ENCODE results near the gene MED27. TPM values are rescaled to one million over a fixed set of nuclear protein-coding genes. Genes with fewer than 3 reads are reported as not detected.

Gene MED27
- total and polyA plus RNA-seq, 7 donors, result 11.9 to 19.7 (median 15.6) TPM

DNA sequence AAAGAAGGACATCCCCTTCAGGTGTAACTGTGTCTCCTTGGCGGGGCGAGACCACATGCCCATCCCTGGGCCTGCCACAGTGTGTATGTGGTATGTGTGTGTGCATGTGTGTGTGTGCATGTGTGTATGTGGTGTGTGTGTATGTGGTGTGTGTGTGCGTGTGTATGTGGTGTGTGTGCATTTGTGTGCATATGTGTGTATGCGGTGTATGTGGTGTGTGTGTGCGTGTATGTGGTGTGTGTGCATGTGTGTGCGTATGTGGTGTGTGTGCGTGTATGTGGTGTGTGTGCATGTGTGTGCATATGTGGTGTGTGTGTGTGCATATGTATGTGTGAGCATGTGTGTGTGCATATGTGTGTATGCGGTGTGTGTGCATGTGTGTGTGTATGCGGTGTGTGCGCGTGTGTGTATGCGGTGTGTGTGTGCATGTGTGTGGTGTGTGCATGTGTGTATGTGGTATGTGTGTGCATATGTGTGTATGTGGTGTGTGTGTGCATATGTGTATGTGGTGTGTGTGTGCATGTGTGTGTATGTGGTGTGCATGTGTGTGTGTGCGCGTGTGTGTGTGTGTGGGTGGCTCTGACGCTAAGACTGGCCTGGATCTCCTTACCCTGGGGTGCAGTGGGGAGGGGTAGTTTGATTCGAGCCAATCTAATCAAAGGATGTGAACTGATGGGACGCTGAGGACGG lies 231.9 kb downstream of the MED27 start:
- no peak overlapping the region for H3K27ac ChIP-seq
- no peak overlapping the region for H3K4me3 ChIP-seq
- no peaks in the 10 kb centered on the region for H3K4me1 ChIP-seq
- WGBS, 2 donors, result 89 to 92% methylated on average over 18 of the region's 18 CpGs
- no peaks in the 10 kb centered on the region for H3K9me3 ChIP-seq
- DNase-seq, result no peak
- H3K27me3 ChIP-seq, result peaks cover 0 to 9% (median 0%) of the 10 kb centered on the region in 3 donors
- intact Hi-C loops (cut with DNase I), result no loop called here
- no peaks in the 10 kb centered on the region for H3K36me3 ChIP-seq
- TF ChIP-seq, protein P1, sequence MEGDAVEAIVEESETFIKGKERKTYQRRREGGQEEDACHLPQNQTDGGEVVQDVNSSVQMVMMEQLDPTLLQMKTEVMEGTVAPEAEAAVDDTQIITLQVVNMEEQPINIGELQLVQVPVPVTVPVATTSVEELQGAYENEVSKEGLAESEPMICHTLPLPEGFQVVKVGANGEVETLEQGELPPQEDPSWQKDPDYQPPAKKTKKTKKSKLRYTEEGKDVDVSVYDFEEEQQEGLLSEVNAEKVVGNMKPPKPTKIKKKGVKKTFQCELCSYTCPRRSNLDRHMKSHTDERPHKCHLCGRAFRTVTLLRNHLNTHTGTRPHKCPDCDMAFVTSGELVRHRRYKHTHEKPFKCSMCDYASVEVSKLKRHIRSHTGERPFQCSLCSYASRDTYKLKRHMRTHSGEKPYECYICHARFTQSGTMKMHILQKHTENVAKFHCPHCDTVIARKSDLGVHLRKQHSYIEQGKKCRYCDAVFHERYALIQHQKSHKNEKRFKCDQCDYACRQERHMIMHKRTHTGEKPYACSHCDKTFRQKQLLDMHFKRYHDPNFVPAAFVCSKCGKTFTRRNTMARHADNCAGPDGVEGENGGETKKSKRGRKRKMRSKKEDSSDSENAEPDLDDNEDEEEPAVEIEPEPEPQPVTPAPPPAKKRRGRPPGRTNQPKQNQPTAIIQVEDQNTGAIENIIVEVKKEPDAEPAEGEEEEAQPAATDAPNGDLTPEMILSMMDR (IDR thresholded peaks at IDR 0.05), result no peak
- TF ChIP-seq EP300 (IDR thresholded peaks at IDR 0.05) (no peak), POLR2AphosphoS5 (IDR thresholded peaks at IDR 0.05) (no peak), POLR2A (IDR thresholded peaks at IDR 0.05) (no peak)

DNA sequence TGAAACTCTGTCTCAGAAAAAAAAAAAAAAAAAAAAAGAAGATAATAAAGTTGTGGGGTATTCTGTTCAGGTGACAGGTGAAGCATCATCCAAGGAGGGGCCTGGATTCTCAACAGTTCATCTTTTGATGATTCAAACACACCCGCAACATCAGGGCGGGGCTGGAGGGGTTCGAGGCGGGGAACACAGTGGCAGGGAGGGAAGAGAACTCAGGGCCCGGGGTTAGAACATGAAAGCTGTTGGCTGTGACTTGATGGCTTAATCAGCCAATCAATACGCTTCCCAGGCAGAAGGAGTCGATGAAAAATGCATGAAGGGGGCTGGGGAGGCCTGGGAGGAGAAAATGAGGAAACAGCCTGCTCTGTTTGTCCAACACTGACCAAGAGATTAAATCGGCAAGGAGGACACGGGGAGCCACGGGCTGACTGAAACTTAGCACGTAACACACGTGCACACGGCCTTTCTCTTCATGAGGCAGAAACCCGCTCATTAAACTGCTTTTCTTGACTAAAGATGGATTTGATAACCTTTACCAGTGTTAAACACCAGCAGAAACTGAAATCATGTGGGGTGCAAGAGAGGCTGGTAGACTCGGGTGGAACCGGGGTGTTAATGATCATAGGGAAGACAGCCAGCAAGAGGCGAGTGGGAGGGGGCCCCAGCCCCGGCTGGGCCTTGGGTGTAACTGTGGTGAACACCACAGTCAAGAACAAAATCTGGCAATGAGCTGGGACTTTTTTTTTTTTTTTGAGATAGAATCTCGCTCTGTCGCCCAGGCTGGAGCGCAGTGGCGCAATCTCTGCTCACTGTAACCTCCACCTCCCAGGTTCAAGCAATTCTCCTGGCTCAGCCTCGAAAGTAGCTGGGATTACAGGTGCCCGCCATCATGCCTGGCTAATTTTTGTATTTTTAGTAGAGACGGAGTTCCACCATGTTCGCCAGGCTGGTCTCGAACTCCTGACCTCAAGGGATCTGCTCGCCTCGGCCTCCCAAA lies 234.1 kb downstream of the MED27 start:
- no peak overlapping the region for H3K27ac ChIP-seq
- peaks cover 0 to 9% (median 0%) of the 10 kb centered on the region in 3 donors for H3K27me3 ChIP-seq
- intact Hi-C loops (cut with DNase I), result no loop called here
- 83 to 86% methylated on average over 29 of the region's 29 CpGs for WGBS, 2 donors
- no peaks in the 10 kb centered on the region for H3K36me3 ChIP-seq
- no peaks in the 10 kb centered on the region for H3K4me1 ChIP-seq
- H3K4me3 ChIP-seq, result no peak overlapping the region
- no peaks in the 10 kb centered on the region for H3K9me3 ChIP-seq
- DNase-seq, result no peak
- TF ChIP-seq POLR2A (IDR thresholded peaks at IDR 0.05) (no peak), EP300 (IDR thresholded peaks at IDR 0.05) (no peak), POLR2AphosphoS5 (IDR thresholded peaks at IDR 0.05) (no peak)
- TF ChIP-seq, protein P1 (IDR thresholded peaks at IDR 0.05), result no peak

DNA sequence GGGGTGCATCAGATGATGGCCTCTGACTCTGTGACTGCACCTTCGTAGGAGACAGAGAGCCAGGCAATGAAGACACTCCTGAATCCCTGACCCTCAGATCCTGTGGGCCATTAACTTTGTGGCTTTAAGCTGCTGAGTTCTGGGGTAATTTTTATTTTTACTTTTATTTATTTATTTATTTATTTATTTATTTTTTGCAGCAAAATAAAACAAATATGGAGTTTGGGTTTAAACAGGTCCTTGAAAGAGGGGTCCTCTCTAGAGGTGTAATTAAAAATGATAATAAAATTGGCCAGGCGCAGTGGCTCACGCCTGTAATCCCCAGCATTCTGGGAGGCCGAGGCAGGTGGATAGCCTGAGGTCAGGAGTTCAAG lies 234.9 kb downstream of the MED27 start:
- DNase-seq, result no peak
- H3K27ac ChIP-seq, result no peak overlapping the region
- H3K9me3 ChIP-seq, result no peaks in the 10 kb centered on the region
- H3K36me3 ChIP-seq, result no peaks in the 10 kb centered on the region
- no peak overlapping the region for H3K4me3 ChIP-seq
- intact Hi-C loops (cut with DNase I), result no loop called here
- WGBS, 2 donors, result 84 to 89% methylated on average over 4 of the region's 4 CpGs
- TF ChIP-seq EP300 (IDR thresholded peaks at IDR 0.05) (no peak), POLR2AphosphoS5 (IDR thresholded peaks at IDR 0.05) (no peak), POLR2A (IDR thresholded peaks at IDR 0.05) (no peak)
- TF ChIP-seq, protein P1 (IDR thresholded peaks at IDR 0.05), result no peak
- no peaks in the 10 kb centered on the region for H3K4me1 ChIP-seq
- peaks cover 0 to 9% (median 0%) of the 10 kb centered on the region in 3 donors for H3K27me3 ChIP-seq

DNA sequence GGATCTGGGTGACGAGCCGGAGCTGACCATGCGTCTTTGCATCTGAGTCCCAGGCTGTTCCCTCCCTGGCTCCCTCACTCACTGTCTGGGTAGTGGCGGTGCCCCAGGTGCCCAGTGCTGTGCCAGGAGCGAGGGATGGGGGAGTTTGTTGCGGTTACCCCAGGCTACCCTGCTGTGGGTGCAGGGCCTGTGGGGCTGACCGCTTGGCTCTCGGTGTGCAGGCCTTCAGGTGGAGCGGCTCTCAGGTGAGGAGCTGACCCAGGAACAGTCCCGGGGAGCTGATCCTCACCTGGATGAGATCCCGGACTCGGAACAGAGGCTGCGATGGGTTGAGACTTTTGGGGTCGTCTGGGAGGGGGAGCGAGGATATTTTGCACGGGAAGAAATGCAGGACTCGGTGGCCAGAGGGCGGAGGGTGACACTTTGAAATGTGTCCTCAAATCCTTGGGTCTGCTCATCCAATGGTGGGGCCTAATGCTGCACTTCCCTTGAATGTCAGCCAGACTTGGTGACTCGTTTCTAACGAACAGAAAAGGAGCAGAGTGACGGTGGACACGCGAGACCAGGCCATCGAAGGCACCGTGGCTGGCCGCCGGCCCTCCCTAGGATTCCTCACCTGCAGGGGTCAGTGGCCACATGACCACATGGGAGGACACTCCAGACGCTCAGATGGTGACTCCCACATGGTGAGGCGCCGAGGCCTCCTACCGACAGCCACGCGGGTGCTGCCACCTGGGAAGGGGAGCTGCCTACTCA lies 235.5 kb downstream of the MED27 start:
- Histone ChIP-seq H3K27ac (no peak overlapping the region), H3K36me3 (no peaks in the 10 kb centered on the region), H3K9me3 (no peaks in the 10 kb centered on the region), H3K27me3 (peaks cover 0 to 11% (median 0%) of the 10 kb centered on the region in 3 donors), H3K4me3 (no peak overlapping the region), H3K4me1 (no peaks in the 10 kb centered on the region)
- no peak for DNase-seq
- WGBS, 2 donors, result 91 to 93% methylated on average over 33 of the region's 33 CpGs
- intact Hi-C loops (cut with DNase I), result no loop called here
- TF ChIP-seq POLR2AphosphoS5 (IDR thresholded peaks at IDR 0.05) (no peak), POLR2A (IDR thresholded peaks at IDR 0.05) (no peak), EP300 (IDR thresholded peaks at IDR 0.05) (no peak)
- TF ChIP-seq, protein P1 (IDR thresholded peaks at IDR 0.05), result no peak

All from sigmoid colon (tissue), 7 donors.